UCSD-AML1 (cell line): ENCODE measurements around the gene TCAF1.
"Not testable (repeated sequence)": the region's sequence is repeated elsewhere in the genome, so short reads cannot be mapped to it uniquely, and the experiment has no call there.

Experiments
- DNase-seq: peaks from one replicate; lab custom pipeline; 2025; ENCODE audit not compliant: unreplicated experiment; lab: John Stamatoyannopoulos, UW

Gene TCAF1

DNA sequence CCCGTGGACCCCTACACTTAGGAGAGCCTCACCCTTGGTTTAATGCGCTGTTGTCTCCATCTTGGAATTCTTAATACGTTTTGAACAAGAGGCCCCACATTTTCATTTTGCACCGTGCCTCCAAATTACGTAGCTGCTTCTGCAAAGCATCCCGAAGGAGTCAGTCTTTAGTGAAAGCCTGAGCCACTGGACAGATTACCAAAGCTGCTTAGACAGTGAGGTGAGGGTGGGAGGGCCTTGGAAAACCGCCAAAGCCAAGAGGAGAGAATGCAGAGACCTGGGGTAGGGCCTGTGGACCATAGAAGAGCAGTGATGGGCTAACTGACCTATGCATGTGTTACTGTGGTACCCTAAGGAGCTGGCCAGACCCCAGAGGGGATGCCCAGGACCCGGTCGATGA, 4.2 kb upstream of the TCAF1 start:
- DNase-seq, result no peak

DNA sequence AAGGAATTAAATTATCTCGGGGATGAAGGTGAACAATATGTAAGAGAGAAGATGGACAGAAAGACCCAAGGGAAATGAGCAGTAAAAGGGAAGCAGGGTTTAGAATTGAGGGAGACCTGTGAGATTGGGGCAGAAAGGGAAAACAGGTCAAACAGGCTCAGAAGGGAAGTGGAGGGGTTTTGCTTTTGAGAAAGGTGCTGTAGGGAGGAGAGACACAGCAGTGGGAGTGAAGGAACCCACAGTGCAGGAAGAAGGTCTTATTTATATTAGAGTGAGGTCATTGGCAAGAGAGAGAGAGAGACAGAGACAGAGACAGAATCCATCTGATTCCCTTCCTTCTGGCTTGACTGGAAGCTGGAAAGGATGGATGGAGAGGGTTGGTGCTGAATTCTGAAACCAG, 3.5 kb upstream of the TCAF1 start:
- DNase-seq, result no peak

- DNase-seq, result no peak
Observed at GRCh38 chr7:143902332-143902899, 440 bp upstream of the TCAF1 start.

DNA sequence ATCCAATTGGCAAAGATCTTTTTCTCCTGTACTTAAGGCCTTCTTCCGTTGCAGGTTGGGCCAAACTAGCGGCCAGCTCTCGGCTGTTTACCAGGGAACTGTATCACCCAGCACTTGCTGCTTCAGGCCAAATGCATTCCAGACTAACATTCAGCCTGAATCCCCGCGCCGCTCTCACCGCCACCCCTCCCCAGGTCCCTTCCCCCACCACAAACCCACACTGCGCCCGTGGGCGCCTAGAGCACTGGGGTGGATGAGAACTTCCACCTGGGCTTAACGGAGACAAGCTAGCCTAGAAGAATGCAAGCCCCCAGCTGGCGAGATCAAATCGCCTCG, 676 bp downstream of the TCAF1 start:
- no peak for DNase-seq

DNA sequence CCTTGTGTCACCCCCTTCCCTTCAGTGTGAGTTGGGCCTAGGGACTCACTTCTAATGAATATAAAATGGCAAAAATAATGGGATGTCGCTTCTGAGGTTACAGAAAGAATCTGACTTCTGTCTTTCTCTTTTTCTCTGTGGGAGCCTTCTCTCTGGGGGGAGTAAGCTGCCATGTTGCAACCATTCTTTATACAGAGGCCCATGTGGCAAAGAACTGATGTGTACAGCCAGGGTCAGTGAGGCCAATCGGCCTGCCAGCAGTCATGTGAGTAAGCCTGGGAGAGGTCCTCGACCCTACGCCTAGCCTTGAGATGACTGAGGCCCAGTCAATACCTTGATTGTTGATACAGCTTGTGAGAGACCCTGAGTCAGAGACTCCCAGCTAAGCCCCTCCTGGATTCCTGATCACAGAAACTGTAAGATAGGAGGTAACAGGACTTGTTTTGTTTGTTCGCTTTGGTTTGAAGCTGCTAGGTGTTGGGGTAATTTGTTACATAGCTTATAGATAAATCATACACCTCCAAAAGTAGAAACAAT, 1.7 kb downstream of the TCAF1 start:
- no peak for DNase-seq

DNA sequence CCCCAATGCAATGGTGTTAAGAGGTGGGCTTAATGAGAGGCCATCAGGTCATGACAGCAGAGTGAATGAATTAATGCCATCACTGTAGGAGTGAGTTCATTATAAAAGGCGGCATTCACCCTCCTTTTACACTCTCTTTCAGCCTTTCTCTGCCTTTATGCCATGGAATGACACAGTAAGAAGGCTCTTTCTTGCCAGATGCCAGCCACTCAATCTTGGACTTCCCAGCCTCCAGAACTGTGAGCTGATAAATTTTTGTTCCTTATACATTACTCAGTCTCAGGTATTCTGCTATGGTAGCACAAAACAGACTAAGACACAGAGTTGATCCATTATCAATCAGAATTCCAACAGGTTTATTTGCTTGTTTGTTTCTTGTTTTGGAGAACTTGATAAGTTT, 3.2 kb downstream of the TCAF1 start:
- DNase-seq, result no peak

DNA sequence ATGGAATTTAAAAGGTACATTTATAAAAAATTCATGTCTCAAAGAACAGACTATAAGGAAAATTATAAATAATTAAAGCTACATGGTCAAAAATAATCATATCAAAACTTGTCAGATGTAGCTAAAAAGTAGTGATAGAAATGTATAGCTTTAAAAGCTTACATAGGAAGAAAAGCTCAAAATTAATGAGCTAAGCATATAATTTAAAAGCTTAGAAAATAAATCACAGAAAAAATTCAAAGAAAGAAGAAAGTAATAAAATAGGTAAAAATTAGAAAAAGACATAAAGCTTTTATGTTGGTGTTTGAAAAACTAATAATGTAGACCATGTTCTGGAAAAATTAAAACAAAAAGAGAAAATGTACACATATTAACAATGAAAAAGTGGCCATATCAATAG, 5.3 kb downstream of the TCAF1 start:
- no peak for DNase-seq

DNA sequence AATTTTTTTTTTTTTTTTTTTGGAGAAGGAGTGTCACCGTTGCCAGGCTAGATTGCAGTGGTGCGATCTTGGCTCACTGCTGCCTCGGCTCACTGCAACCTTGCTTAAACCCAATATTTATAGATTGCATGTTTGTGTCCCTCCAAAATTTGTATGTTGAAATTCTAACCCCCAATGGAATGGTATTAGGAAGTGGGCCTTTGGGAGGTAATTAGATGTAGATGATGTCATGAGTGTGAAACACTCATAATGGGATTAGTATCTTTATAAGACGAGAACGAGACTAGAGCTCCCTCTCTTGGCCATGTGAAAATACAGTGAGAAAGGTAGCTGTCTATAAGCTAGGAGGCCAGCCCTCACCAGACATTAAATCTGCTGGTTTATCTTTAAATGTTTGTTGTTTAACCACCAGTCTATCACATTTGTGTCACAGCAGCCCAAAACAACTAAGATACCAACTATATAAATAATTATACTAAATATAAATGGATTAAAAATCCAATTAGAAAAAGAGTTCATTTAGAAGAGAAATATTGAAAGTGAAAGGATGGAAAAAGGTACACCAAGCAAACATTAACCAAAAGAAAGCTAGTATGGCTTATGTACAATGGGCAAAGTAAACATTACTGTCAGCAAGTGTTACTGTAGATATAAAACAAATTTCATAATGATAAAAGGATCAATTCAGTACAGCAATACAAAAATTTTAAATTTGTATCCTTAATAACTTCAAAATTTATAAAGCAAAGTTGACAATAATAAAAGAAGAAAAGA, 9.3 kb downstream of the TCAF1 start:
- no peak for DNase-seq

DNA sequence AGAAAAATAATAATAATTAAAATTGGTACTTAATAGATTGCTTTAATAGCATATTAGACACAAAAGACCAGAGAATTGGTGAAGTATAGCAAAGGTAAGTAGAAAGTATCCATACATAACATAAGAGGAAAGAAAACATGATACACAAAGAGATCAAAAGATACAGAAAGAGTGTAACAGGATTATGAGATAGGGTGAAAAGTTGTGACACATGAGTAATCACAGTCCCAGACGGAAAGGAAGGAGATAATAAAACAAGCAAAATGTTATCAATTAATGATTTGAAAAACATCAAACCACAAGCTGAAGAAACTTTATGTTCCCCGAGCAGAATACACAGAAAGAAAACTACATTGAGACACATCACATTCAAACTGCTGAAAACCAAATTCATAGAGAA, 10.5 kb downstream of the TCAF1 start:
- no peak for DNase-seq

GRCh38 chr7:143890558-143890957, 11.4 kb downstream of the TCAF1 start:
- DNase-seq, result no peak

GRCh38 chr7:143889068-143889467, 12.9 kb downstream of the TCAF1 start:
- no peak for DNase-seq

DNA sequence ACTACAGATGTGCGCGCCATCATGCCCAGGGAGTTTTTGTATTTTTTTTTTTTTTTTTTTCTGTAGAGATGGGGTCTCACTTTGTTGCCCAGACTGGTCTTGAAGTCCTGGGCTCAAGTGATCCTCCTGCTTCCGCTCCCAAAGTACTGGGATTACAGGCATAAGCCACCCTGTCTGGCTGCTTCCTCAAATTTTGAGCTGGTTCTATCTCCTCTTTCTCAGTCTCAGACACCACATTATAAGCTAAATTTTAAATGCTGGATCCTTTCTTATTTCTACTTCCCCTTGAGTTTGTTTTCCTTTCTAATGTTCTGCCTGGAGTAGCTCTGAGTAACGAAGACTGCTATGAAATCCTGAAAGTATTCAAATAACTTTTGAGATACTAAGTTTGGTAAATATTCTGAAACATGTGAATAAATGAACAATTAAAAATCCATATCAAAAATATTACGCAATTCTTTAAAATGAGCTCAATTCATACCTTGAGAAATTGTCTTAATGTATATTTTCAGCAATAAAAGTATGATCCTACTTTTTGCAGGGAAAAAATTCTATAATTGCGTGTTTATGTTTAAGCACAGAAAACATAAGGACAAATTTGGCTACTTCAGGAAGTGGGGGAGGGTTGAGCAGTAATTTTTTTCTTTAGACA, 15.0 kb downstream of the TCAF1 start:
- no peak for DNase-seq

DNA sequence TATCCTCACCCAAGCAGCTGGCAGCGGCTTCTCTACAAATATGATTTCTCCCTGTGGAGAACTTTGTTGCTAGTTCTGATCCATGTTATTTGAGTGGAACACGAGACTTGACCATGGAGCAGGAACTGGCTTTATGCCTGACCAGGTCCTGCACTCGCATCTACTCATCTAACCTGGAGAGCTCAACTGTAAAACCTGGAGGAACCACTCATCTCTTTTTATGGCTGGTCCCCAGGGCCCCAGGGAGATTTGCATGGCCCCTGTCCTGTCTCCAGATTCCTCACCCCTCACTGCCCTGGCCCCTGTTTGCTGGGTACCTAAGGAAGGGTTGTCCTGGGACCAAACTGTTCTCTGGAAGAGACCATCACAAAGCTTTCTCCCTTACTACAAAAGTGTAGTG, 16.0 kb downstream of the TCAF1 start:
- DNase-seq, result no peak

- DNase-seq, result no peak
Observed at GRCh38 chr7:143884969-143885559, 16.9 kb downstream of the TCAF1 start.

DNA sequence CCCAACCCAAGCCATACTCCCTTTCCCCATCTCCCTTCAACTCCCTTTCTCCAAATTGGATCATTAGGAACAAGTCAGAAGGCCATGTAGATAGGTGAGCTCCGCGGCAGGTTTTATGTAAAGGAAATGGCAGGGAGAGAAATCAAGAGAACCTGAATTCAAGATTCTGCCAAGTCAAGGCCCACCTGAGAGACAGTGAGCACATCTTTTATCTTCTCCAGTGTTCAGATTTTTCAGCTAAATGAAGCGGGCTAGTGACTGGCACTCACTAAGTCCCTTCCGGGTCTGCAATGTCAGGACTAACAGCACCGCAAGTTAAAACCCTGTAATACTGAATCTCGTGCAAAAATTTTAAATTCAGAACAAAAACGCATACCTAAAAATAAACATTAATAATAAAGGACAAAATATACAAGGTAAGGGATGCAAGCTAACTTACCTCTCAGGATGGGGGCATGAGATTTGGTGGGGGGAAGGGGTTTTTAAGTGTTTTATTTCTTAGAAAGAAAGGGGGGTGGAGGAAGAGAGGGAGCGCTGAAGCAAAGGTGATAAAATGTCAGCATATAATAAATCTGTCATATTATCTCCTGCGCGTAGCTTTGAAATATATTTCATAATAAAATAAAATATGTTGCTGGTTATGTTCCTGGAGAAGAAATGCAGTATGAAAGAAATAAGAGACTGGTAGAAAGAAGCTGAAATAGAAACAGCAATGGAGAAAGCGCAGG, 17.6 kb downstream of the TCAF1 start:
- no peak for DNase-seq

- DNase-seq, result no peak
Observed at GRCh38 chr7:143882604-143883078, 19.3 kb downstream of the TCAF1 start.

GRCh38 chr7:143882020-143882603, 19.9 kb downstream of the TCAF1 start:
- no peak for DNase-seq

GRCh38 chr7:143878884-143879283, 23.1 kb downstream of the TCAF1 start:
- no peak for DNase-seq

DNA sequence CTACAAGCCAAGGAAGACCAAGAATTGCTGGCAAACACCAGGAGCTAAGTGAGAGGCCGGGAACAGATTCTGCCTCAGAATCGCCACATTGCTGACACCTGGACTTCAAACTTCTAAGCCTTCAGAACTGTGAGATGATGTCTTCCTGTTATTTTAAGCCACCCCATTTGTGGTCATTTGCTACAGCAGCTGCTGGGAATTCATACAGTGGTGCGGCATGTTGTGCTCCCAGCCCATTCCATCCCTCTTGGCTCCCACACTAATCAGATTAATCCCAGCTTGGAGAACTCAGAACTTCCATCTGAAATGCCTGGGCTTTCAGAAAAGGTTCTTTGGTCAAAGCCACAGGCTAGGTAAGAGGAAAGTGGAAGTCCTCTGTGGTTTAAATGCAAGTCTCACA, 24.9 kb downstream of the TCAF1 start:
- no peak for DNase-seq

- no peak for DNase-seq
Observed at GRCh38 chr7:143876218-143876617, 25.8 kb downstream of the TCAF1 start.

DNA sequence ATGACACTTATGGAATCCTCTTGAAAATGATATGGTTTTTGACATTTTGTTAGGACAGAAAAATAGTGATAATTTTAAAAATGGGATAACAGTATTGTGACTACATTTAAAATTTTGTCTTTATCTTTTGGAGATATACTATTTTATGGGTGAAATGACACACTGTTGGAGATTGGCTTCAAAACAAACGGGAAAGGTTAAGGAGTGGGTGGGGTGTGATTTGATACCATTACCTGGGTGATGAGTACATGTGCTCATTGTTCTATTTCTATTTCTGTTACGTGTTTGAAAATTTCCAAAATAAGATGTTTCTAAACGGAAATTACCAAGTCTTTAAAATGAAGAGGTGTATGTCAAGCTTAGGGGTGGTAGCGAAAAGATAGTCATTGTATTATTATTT, 28.7 kb downstream of the TCAF1 start:
- not testable (repeated sequence) for DNase-seq
